GM12874 (cell line): ENCODE measurements around the gene IFITM1.

Source experiments
- CTCF ChIP-seq: IDR thresholded peaks from 2 replicates; pipeline ENCODE4 v1.5.1; 2011; ENCODE audit warnings: low read depth, mild to moderate bottlenecking, control low read depth, low read length, moderate library complexity; ENCODE audit not compliant: insufficient read depth

Gene IFITM1

GRCh38 chr11:279966-280705 lies 33.7 kb upstream of the IFITM1 start:
- no peak for TF ChIP-seq CTCF

GRCh38 chr11:280706-281485 lies 32.9 kb upstream of the IFITM1 start:
- no peak for TF ChIP-seq CTCF

- TF ChIP-seq CTCF, result no peak
Measured at GRCh38 chr11:281486-282161, 32.2 kb upstream of the IFITM1 start.

GRCh38 chr11:282171-282570 lies 31.7 kb upstream of the IFITM1 start:
- no peak for TF ChIP-seq CTCF

GRCh38 chr11:282630-283360 lies 31.0 kb upstream of the IFITM1 start:
- TF ChIP-seq CTCF, result no peak

- TF ChIP-seq CTCF, result no peak
Measured at GRCh38 chr11:283405-284104, 30.3 kb upstream of the IFITM1 start.
